OCI-LY3 (cell line): Measurements from ENCODE around the gene MROH7.
"Not testable (repeated sequence)": the region's sequence is repeated elsewhere in the genome, so short reads cannot be mapped to it uniquely, and the experiment has no call there.

Experiments used
- H2AFZ ChIP-seq: fragments of 200-600, 300-600 bp; shearing (Covaris generic); 2 replicates; pipeline ENCODE4 v1.6.0; 2014; ENCODE audit warnings: antibody characterized with exemption, low read depth, low read length
- H3K27ac ChIP-seq: fragments of 200-600, 300-600 bp; sonication (generic); 2 replicates; pipeline ENCODE4 v1.5.1; 2014; ENCODE audit warnings: mild to moderate bottlenecking, low read length, moderate library complexity, mixed read lengths
- H3K27me3 ChIP-seq: fragments of 200-600, 300-600 bp; sonication (generic); 2 replicates; pipeline ENCODE4 v1.6.1; 2014; ENCODE audit warnings: low read depth, low read length, mixed read lengths
- H3K36me3 ChIP-seq: fragments of 200-600, 300-600 bp; sonication (generic); replicated peaks from 2 replicates; pipeline ENCODE3; 2014; ENCODE audit warnings: low read depth, low read length, mixed read lengths
- H3K4me1 ChIP-seq: fragments of 300-600, 200-600 bp; sonication (generic); 2 replicates; pipeline ENCODE4 v1.6.1; 2014; ENCODE audit warnings: low read length, mixed read lengths
- H3K4me2 ChIP-seq: fragments of 200-600, 300-600 bp; sonication (generic); 2 replicates; pipeline ENCODE4 v1.6.1; 2014; ENCODE audit warnings: low read length, mixed read lengths
- H3K4me3 ChIP-seq: fragments of 300-600, 200-600 bp; sonication (generic); 2 replicates; pipeline ENCODE4 v1.5.1; 2014; ENCODE audit warnings: antibody characterized with exemption, mild to moderate bottlenecking, low read length, moderate library complexity
- H3K79me2 ChIP-seq: fragments of 300-600, 200-600 bp; shearing (Covaris generic); 2 replicates; pipeline ENCODE4 v1.6.1; 2014; ENCODE audit warnings: mild to moderate bottlenecking, low read length, mixed read lengths
- H3K9ac ChIP-seq: fragments of 300-600, 200-600 bp; shearing (Covaris generic); 2 replicates; pipeline ENCODE4 v1.6.0; 2014; ENCODE audit warnings: mild to moderate bottlenecking, low read length, moderate library complexity
- H3K9me3 ChIP-seq: fragments of 200-600, 300-600 bp; shearing (Covaris generic); 2 replicates; pipeline ENCODE4 v1.6.1; 2014; ENCODE audit warnings: low read length, mixed read lengths; ENCODE audit not compliant: insufficient read depth
- H4K20me1 ChIP-seq: fragments of 200-600, 300-600 bp; sonication (generic); 2 replicates; pipeline ENCODE4 v1.6.1; 2016; ENCODE audit warnings: low read length, mixed read lengths; ENCODE audit not compliant: insufficient read depth
- EZH2phosphoT487 ChIP-seq: fragments of 200-600 bp; shearing (Covaris generic); IDR thresholded peaks from 2 replicates; pipeline ENCODE4 v1.6.1; 2018; ENCODE audit warnings: antibody characterized with exemption, mixed run types, low read depth
- TF ChIP-seq, protein P1 (sequence below): fragments of 200-600, 300-600 bp; sonication (generic); IDR thresholded peaks from 2 replicates; pipeline ENCODE4 v1.5.1; 2014; ENCODE audit warnings: antibody characterized with exemption, low read length, low read depth

The MROH7 gene

DNA sequence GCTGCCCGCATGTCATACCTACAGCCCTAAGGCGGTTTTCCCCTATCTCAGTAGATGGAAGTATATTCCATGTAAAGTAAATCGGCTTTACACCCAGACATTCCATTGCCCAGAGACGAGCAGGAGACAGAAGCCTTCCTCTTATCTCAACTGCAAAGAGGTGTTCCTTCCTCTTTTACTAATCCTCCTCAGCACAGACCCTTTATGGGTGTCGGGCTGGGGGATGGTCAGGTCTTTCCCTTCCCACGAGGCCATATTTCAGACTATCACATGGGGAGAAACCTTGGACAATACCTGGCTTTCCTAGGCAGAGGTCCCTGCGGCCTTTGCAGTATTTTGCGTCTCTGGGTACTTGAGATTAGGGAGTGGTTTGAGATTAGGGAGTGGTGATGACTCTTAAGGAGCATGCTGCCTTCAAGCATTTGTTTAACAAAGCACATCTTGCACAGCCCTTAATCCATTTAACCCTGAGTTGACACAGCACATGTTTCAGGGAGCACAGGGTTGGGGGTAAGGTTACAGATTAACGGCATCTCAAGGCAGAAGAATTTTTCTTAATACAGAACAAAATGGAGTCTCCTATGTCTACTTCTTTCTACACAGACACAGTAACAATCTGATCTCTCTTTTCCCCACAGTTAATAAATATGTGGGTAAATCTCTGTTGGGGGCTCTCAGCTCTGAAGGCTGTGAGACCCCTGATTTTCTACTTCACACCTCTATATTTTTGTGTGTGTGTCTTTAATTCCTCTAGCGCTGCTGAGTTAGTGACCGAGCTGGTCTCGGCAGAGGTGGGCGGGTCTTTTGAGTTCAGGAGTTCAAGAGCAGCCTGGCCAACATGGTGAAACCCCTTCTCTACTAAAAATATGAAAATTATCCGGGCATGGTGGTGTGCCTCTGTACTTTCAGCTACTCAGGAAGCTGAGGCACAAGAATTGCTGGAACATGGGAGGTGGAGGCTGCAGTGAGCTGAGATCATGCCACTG lies 4.8 kb upstream of the MROH7 start:
- not testable (repeated sequence) for H3K9ac ChIP-seq, H3K27me3 ChIP-seq, H3K4me1 ChIP-seq, H3K27ac ChIP-seq, H3K4me2 ChIP-seq, H4K20me1 ChIP-seq, H3K36me3 ChIP-seq, H3K79me2 ChIP-seq, H2AFZ ChIP-seq, H3K4me3 ChIP-seq, H3K9me3 ChIP-seq

- no peak overlapping the region for H3K9ac ChIP-seq
- H3K9me3 ChIP-seq, result no peaks in the 10 kb centered on the region
- no peak overlapping the region for H2AFZ ChIP-seq
- no peak overlapping the region for H3K27ac ChIP-seq
- H3K4me1 ChIP-seq, result no peaks in the 10 kb centered on the region
- TF ChIP-seq EZH2phosphoT487, result no peak
- TF ChIP-seq, protein P1, sequence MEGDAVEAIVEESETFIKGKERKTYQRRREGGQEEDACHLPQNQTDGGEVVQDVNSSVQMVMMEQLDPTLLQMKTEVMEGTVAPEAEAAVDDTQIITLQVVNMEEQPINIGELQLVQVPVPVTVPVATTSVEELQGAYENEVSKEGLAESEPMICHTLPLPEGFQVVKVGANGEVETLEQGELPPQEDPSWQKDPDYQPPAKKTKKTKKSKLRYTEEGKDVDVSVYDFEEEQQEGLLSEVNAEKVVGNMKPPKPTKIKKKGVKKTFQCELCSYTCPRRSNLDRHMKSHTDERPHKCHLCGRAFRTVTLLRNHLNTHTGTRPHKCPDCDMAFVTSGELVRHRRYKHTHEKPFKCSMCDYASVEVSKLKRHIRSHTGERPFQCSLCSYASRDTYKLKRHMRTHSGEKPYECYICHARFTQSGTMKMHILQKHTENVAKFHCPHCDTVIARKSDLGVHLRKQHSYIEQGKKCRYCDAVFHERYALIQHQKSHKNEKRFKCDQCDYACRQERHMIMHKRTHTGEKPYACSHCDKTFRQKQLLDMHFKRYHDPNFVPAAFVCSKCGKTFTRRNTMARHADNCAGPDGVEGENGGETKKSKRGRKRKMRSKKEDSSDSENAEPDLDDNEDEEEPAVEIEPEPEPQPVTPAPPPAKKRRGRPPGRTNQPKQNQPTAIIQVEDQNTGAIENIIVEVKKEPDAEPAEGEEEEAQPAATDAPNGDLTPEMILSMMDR, result no peak
- H3K4me3 ChIP-seq, result no peak overlapping the region
- H3K4me2 ChIP-seq, result no peak overlapping the region
- no peaks in the 10 kb centered on the region for H3K79me2 ChIP-seq
- H3K36me3 ChIP-seq, result no peaks in the 10 kb centered on the region
- no peaks in the 10 kb centered on the region for H3K27me3 ChIP-seq
- H4K20me1 ChIP-seq, result no peaks in the 10 kb centered on the region
These were observed 1.2 kb upstream of the MROH7 start for GRCh38 chr1:54640361-54640760.

DNA sequence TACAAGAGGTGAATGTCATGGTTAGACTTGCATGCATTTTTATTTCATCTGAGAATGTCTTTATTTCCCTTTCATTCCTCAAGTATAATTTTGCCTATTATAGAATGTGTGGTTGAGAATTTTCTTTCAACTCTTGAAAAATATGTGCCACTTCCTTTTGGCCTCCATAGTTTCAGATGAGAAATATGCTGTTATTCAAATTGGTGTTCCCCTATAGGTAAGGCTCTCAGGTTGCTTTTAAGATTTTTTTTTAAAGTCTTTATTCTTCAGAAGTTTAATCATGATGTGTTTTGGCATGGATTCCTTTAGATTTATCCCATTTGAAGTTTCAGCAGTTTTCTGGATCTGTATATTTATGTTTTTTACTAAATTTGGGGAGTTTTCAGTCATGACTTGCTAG lies 2.1 kb downstream of the MROH7 start:
- Histone ChIP-seq H3K79me2 (no peaks in the 10 kb centered on the region), H3K9ac (no peak overlapping the region)

GRCh38 chr1:54645806-54646676 lies 4.5 kb downstream of the MROH7 start:
- H3K4me1 ChIP-seq, result no peaks in the 10 kb centered on the region
- H4K20me1 ChIP-seq, result no peaks in the 10 kb centered on the region

More for the DNA sequence above, 2.1 kb downstream of the MROH7 start:
- no peak overlapping the region for H3K4me3 ChIP-seq
- H3K9me3 ChIP-seq, result no peaks in the 10 kb centered on the region
- no peak overlapping the region for H3K27ac ChIP-seq
- no peaks in the 10 kb centered on the region for H4K20me1 ChIP-seq
- H2AFZ ChIP-seq, result no peak overlapping the region
- no peaks in the 10 kb centered on the region for H3K27me3 ChIP-seq
- H3K4me1 ChIP-seq, result no peaks in the 10 kb centered on the region
- TF ChIP-seq, protein P1, result no peak
- H3K4me2 ChIP-seq, result no peak overlapping the region
- no peaks in the 10 kb centered on the region for H3K36me3 ChIP-seq

More at GRCh38 chr1:54645806-54646676, 4.5 kb downstream of the MROH7 start:
- H3K27me3 ChIP-seq, result 0 out of 2 replicates have a peak, but pooled peaks cover 14% of the 10 kb centered on the region
- H3K9ac ChIP-seq, result no peak overlapping the region
- no peak overlapping the region for H2AFZ ChIP-seq
- H3K79me2 ChIP-seq, result no peaks in the 10 kb centered on the region
- no peak overlapping the region for H3K4me2 ChIP-seq
- no peaks in the 10 kb centered on the region for H3K9me3 ChIP-seq
- H3K36me3 ChIP-seq, result no peaks in the 10 kb centered on the region
- no peak for TF ChIP-seq EZH2phosphoT487
- TF ChIP-seq, protein P1, result no peak
- no peak overlapping the region for H3K27ac ChIP-seq
- H3K4me3 ChIP-seq, result no peak overlapping the region
